NCI-H526 (cell line): Measurements from ENCODE around the gene RASL10A.

Experiments used
- DNase-seq, 2 experiments: peaks; one replicate each; lab custom pipeline; 2025; lab: John Stamatoyannopoulos, UW

The RASL10A gene

GRCh38 chr22:29338398-29338797 lies 22.9 kb upstream of the RASL10A start:
- no peak for DNase-seq

GRCh38 chr22:29337631-29338284 lies 22.3 kb upstream of the RASL10A start:
- no peak for DNase-seq

- no peak for DNase-seq
These were observed 21.4 kb upstream of the RASL10A start for GRCh38 chr22:29336751-29337490.

GRCh38 chr22:29335656-29336055 lies 20.2 kb upstream of the RASL10A start:
- DNase-seq: no peak

- no peak for DNase-seq
These were observed 19.3 kb upstream of the RASL10A start for GRCh38 chr22:29334696-29335344.

- DNase-seq: no peak
These were observed 18.7 kb upstream of the RASL10A start for GRCh38 chr22:29334148-29334547.

- DNase-seq: no peak
These were observed 17.5 kb upstream of the RASL10A start for GRCh38 chr22:29332886-29333496.

GRCh38 chr22:29331658-29332300 lies 16.3 kb upstream of the RASL10A start:
- no peak for DNase-seq

- DNase-seq: no peak
These were observed 15.7 kb upstream of the RASL10A start for GRCh38 chr22:29331213-29331612.

GRCh38 chr22:29330753-29331152 lies 15.3 kb upstream of the RASL10A start:
- no peak for DNase-seq

GRCh38 chr22:29330291-29330690 lies 14.8 kb upstream of the RASL10A start:
- no peak for DNase-seq

- no peak for DNase-seq
These were observed 14.1 kb upstream of the RASL10A start for GRCh38 chr22:29329581-29329980.

GRCh38 chr22:29328566-29329500 lies 13.3 kb upstream of the RASL10A start:
- no peak for DNase-seq

GRCh38 chr22:29328055-29328454 lies 12.6 kb upstream of the RASL10A start:
- no peak for DNase-seq

GRCh38 chr22:29327089-29327764 lies 11.7 kb upstream of the RASL10A start:
- DNase-seq: no peak

GRCh38 chr22:29326481-29326880 lies 11.0 kb upstream of the RASL10A start:
- no peak for DNase-seq

GRCh38 chr22:29325785-29326315 lies 10.4 kb upstream of the RASL10A start:
- DNase-seq: no peak

GRCh38 chr22:29325356-29325755 lies 9.9 kb upstream of the RASL10A start:
- no peak for DNase-seq

- no peak for DNase-seq
These were observed 8.1 kb upstream of the RASL10A start for GRCh38 chr22:29323641-29324040.

- no peak for DNase-seq
These were observed 5.0 kb upstream of the RASL10A start for GRCh38 chr22:29320546-29320945.
